Neutrophil (primary cell): ENCODE results near the gene CCL26.

Source experiments
- H3K27ac ChIP-seq: fragments of 200-600 bp; sonication (generic); 2 replicates; pipeline ENCODE4 v1.5.1; 2016; ENCODE audit warnings: mild to moderate bottlenecking, moderate library complexity
- H3K27me3 ChIP-seq: fragments of 200-600 bp; sonication (generic); 2 replicates; pipeline ENCODE4 v1.6.0; 2016; ENCODE audit warnings: mild to moderate bottlenecking
- H3K36me3 ChIP-seq: fragments of 200-600 bp; sonication (generic); 2 replicates; pipeline ENCODE4 v1.5.1; 2017
- H3K4me1 ChIP-seq, 2 experiments: fragments of 200-600 bp in 1 of 2; sonication (generic) in 1 of 2; 1 replicate in 1 of 2; 2 replicates in 1 of 2; pipeline versions ENCODE4 v1.5.1 to v1.6.1; 2013 to 2016; ENCODE audit warnings: low read depth in 1 of 2, low read length in 1 of 2, mild to moderate bottlenecking in 1 of 2, moderate library complexity in 1 of 2; ENCODE audit not compliant: control insufficient read depth in 1 of 2, insufficient read depth in 1 of 2
- H3K4me3 ChIP-seq, 2 experiments: fragments of 200-600 bp in 1 of 2; sonication (generic) in 1 of 2; 1 replicate in 1 of 2; 2 replicates in 1 of 2; pipeline ENCODE4 v1.5.1; 2013 to 2016; ENCODE audit warnings: low read depth in 1 of 2, low read length in 1 of 2, mild to moderate bottlenecking in 1 of 2, moderate library complexity in 1 of 2
- H3K9me3 ChIP-seq: fragments of 200-600 bp; sonication (generic); 2 replicates; pipeline ENCODE4 v1.5.1; 2016
- TF ChIP-seq, protein P1 (sequence below): fragments of 200-600 bp; sonication (generic); IDR thresholded peaks from 2 replicates; pipeline ENCODE4 v1.5.1; 2016; ENCODE audit warnings: antibody characterized with exemption

CCL26 gene, protein sequence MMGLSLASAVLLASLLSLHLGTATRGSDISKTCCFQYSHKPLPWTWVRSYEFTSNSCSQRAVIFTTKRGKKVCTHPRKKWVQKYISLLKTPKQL

DNA sequence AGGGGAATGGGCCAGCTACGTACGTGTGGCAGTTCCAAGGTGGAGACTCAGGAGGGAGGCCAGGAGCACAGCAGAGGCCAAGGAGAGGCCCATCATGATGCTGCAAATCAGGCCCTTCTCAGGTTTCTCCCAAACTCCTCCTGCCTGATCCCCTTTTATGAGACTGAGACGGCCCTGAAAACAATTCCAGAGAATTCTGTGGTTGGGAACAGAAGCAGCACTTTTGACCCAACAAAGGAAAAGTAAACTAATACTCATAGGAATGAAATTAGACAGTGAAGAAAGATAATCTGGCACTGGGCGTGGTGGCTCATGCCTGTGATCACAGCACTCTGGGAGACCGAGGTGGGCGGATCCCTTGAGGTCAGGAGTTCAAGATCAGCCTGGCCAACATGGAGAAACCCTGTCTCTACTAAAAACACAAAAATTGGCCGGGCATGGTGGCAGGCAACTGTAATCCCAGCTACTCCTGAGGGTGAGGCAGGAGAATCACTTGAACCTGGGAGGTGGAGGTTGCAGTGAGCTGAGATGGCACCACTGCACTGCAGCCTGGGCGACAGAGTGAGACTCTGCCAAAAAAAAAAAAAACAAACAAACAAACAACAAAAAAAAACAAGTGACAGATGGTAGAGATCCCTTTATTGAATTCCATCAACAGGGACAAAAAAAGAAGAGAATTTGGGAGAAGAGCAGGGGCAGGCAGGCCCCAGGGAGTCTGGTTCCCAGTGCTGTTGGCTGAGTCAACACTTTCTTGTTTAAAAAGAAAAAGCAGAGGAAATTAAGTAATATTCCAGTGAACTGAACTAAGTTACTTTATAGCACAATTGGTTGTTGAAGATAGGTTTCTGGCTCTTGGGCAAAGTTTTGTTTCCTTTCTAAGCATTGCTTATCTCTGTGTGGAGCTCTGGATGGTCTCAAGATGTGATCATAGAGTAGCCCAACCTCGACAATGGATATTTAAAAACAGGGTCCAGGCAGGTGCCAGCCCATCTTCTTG lies at the start of gene CCL26:
CCL26 (minus strand) TSS at position 131 of the 997 bp plus-strand sequence; CDS start at position 96, 35 bp downstream.
- Histone ChIP-seq H3K4me1 (no peaks in the 10 kb centered on the region), H3K27ac (no peak within 1 kb of the TSS), H3K9me3 (no peaks in the 10 kb centered on the region), H3K4me3 (no peak within 1 kb of the TSS), H3K36me3 (no peaks in the 10 kb centered on the region), H3K27me3 (no peaks in the 10 kb centered on the region)
- TF ChIP-seq, protein P1, sequence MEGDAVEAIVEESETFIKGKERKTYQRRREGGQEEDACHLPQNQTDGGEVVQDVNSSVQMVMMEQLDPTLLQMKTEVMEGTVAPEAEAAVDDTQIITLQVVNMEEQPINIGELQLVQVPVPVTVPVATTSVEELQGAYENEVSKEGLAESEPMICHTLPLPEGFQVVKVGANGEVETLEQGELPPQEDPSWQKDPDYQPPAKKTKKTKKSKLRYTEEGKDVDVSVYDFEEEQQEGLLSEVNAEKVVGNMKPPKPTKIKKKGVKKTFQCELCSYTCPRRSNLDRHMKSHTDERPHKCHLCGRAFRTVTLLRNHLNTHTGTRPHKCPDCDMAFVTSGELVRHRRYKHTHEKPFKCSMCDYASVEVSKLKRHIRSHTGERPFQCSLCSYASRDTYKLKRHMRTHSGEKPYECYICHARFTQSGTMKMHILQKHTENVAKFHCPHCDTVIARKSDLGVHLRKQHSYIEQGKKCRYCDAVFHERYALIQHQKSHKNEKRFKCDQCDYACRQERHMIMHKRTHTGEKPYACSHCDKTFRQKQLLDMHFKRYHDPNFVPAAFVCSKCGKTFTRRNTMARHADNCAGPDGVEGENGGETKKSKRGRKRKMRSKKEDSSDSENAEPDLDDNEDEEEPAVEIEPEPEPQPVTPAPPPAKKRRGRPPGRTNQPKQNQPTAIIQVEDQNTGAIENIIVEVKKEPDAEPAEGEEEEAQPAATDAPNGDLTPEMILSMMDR = no peak

GRCh38 chr7:75820688-75821087 lies 48.7 kb upstream of the CCL26 start:
- TF ChIP-seq, protein P1 = no peak
- H3K27ac ChIP-seq = no peak overlapping the region
- no peak overlapping the region for H3K4me3 ChIP-seq
- H3K9me3 ChIP-seq = no peaks in the 10 kb centered on the region
- H3K27me3 ChIP-seq = no peaks in the 10 kb centered on the region
- no peaks in the 10 kb centered on the region for H3K36me3 ChIP-seq
- no peaks in the 10 kb centered on the region for H3K4me1 ChIP-seq

- Histone ChIP-seq H3K4me1 (no peaks in the 10 kb centered on the region), H3K36me3 (no peaks in the 10 kb centered on the region), H3K27ac (no peak overlapping the region), H3K9me3 (no peaks in the 10 kb centered on the region), H3K27me3 (peaks cover 4% of the 10 kb centered on the region), H3K4me3 (no peak overlapping the region)
- TF ChIP-seq, protein P1 = no peak
Observed at GRCh38 chr7:75819711-75820110, 47.7 kb upstream of the CCL26 start.

DNA sequence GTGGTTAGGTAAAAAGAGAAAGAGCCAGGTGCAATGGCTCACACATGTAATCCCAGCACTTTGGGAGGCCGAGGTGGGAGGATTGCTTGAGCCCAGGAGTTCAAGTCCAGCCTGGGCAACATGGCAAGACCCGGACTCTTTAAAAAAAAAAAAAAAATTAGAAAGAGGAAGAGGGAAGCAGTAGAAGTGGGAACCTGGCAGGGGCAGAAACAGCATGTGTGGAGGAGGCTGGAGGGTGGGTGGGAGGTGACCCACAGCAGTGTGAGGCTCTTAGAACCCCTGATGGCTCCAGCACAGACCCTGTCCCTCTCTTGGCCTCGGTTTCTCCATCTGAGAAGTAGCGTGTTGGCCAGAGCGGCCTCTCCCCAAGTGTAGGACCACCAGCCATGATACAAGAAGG lies 46.5 kb upstream of the CCL26 start:
- Histone ChIP-seq H3K27me3 (peaks cover 7% of the 10 kb centered on the region), H3K36me3 (no peaks in the 10 kb centered on the region), H3K9me3 (no peaks in the 10 kb centered on the region), H3K4me3 (no peak overlapping the region), H3K27ac (no peak overlapping the region), H3K4me1 (no peaks in the 10 kb centered on the region)
- TF ChIP-seq, protein P1 = no peak

DNA sequence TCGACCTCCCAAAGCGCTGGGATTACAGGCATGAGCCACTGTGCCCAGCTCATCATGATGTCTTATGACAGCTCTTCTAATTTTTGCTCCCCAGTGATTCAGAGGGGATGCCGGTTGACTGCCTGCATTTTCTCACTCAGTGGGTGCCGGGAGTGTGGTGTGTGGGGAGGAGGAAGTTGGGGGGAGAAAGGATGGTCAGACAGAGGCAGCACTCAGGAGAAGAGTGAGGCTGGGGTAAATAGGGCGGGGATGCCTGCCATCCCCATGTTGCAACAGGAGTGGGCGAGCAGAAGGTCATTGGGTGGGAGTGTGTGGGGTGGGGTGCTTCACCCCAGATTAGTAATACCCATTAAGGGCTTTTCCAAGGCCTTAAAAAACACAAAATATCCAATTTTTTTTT lies 45.1 kb upstream of the CCL26 start:
- Histone ChIP-seq H3K27me3 (peaks cover 7% of the 10 kb centered on the region), H3K9me3 (no peaks in the 10 kb centered on the region), H3K4me3 (no peak overlapping the region), H3K27ac (no peak overlapping the region), H3K36me3 (no peaks in the 10 kb centered on the region), H3K4me1 (no peaks in the 10 kb centered on the region)
- TF ChIP-seq, protein P1 = no peak
